H1 (cell line): Measurements from ENCODE around the gene MOK.

Source experiments
- EP300 ChIP-seq, 2 experiments: IDR thresholded peaks; 1 replicate in 1 of 2; 2 replicates in 1 of 2; pipeline ENCODE4 v1.6.1; 2011 to 2012; ENCODE audit warnings: low read depth in 2 of 2, low read length in 2 of 2, mild to moderate bottlenecking in 2 of 2, borderline replicate concordance in 1 of 2, inconsistent platforms in 1 of 2, moderate library complexity in 1 of 2
- EZH2 ChIP-seq: fragments of 200-600 bp; sonication (generic); IDR thresholded peaks from 2 replicates; pipeline ENCODE4 v1.7.1; 2012; ENCODE audit warnings: low read depth, mild to moderate bottlenecking, moderate library complexity, low read length, inconsistent platforms; ENCODE audit not compliant: severe bottlenecking
- POU5F1 ChIP-seq: IDR thresholded peaks from 2 replicates; pipeline ENCODE4 v1.6.1; 2011; ENCODE audit warnings: low read depth, mild to moderate bottlenecking, low read length, moderate library complexity
- SP4 ChIP-seq: IDR thresholded peaks from 2 replicates; pipeline ENCODE4 v1.6.1; 2012; ENCODE audit warnings: low read length, inconsistent platforms
- SRF ChIP-seq: IDR thresholded peaks from 2 replicates; pipeline ENCODE4 v1.6.1; 2011; ENCODE audit warnings: mild to moderate bottlenecking, low read depth, low read length, moderate library complexity
- ZNF274 ChIP-seq: IDR thresholded peaks from 2 replicates; pipeline ENCODE4 v1.7.0; 2012; ENCODE audit warnings: low read length, borderline replicate concordance; ENCODE audit errors: extremely low read depth
- TF ChIP-seq, protein P1 (sequence below), 3 experiments: IDR thresholded peaks; 1 replicate in 2 of 3; 2 replicates in 1 of 3; pipeline versions ENCODE4 v1.5.1 to v1.6.1; 2011; ENCODE audit warnings: low read length in 3 of 3, mild to moderate bottlenecking in 3 of 3, inconsistent platforms in 2 of 3, low read depth in 1 of 3, moderate library complexity in 1 of 3; ENCODE audit not compliant: insufficient read depth in 1 of 3; ENCODE audit errors: control extremely low read depth in 1 of 3

GRCh38 chr14:102258136-102258535 is 46.8 kb downstream of the MOK start:
- TF ChIP-seq SP4 (no peak), POU5F1 (no peak), EP300 (IDR thresholded peaks at IDR 0.05; ENCODE audit: borderline replicate concordance in 1 of 2, low read depth in 2 of 2, low read length in 2 of 2) (no peak), EZH2 (no peak), ZNF274 (no peak), SRF (no peak)
- TF ChIP-seq, protein P1, sequence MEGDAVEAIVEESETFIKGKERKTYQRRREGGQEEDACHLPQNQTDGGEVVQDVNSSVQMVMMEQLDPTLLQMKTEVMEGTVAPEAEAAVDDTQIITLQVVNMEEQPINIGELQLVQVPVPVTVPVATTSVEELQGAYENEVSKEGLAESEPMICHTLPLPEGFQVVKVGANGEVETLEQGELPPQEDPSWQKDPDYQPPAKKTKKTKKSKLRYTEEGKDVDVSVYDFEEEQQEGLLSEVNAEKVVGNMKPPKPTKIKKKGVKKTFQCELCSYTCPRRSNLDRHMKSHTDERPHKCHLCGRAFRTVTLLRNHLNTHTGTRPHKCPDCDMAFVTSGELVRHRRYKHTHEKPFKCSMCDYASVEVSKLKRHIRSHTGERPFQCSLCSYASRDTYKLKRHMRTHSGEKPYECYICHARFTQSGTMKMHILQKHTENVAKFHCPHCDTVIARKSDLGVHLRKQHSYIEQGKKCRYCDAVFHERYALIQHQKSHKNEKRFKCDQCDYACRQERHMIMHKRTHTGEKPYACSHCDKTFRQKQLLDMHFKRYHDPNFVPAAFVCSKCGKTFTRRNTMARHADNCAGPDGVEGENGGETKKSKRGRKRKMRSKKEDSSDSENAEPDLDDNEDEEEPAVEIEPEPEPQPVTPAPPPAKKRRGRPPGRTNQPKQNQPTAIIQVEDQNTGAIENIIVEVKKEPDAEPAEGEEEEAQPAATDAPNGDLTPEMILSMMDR (IDR thresholded peaks at IDR 0.05; ENCODE audit: control extremely low read depth in 1 of 3, insufficient read depth in 1 of 3, low read depth in 1 of 3, low read length in 3 of 3), result no peak
